Fibroblast of mammary gland (primary cell): Measurements from ENCODE around the gene GDF15.

Experiments used
- DNase-seq: peaks from one replicate; pipeline ENCODE4 v3.0.0-alpha.2; 2010; ENCODE audit warnings: low read depth
- H3K4me3 ChIP-seq: 2 replicates; pipeline ENCODE4 v1.5.1; 2011; ENCODE audit warnings: low read depth, mild to moderate bottlenecking, low read length, moderate library complexity; ENCODE audit not compliant: control insufficient read depth
- TF ChIP-seq, protein P1 (sequence below): conservative IDR thresholded peaks from 2 replicates; pipeline ENCODE4 v1.5.1; 2011; ENCODE audit warnings: low read depth, low read length, inconsistent platforms; ENCODE audit not compliant: control insufficient read depth, insufficient read depth

The GDF15 gene

GRCh38 chr19:18385675-18386542 lies at the start of gene GDF15:
Gene GDF15 (plus strand): TSS chr19:18386158. CDS start chr19:18386190, 32 bp downstream.
- peak within 1 kb of the TSS; percentile 67 for H3K4me3 ChIP-seq
- TF ChIP-seq, protein P1, sequence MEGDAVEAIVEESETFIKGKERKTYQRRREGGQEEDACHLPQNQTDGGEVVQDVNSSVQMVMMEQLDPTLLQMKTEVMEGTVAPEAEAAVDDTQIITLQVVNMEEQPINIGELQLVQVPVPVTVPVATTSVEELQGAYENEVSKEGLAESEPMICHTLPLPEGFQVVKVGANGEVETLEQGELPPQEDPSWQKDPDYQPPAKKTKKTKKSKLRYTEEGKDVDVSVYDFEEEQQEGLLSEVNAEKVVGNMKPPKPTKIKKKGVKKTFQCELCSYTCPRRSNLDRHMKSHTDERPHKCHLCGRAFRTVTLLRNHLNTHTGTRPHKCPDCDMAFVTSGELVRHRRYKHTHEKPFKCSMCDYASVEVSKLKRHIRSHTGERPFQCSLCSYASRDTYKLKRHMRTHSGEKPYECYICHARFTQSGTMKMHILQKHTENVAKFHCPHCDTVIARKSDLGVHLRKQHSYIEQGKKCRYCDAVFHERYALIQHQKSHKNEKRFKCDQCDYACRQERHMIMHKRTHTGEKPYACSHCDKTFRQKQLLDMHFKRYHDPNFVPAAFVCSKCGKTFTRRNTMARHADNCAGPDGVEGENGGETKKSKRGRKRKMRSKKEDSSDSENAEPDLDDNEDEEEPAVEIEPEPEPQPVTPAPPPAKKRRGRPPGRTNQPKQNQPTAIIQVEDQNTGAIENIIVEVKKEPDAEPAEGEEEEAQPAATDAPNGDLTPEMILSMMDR, result peak; percentile 50
- DNase-seq, result peak; percentile 84

GRCh38 chr19:18338541-18338940 lies 47.4 kb upstream of the GDF15 start:
- TF ChIP-seq, protein P1, result no peak
- no peak for DNase-seq
- no peak overlapping the region for H3K4me3 ChIP-seq

GRCh38 chr19:18339723-18340122 lies 46.2 kb upstream of the GDF15 start:
- no peak overlapping the region for H3K4me3 ChIP-seq
- TF ChIP-seq, protein P1, result peak; percentile 28
- DNase-seq, result peak; percentile 21

DNA sequence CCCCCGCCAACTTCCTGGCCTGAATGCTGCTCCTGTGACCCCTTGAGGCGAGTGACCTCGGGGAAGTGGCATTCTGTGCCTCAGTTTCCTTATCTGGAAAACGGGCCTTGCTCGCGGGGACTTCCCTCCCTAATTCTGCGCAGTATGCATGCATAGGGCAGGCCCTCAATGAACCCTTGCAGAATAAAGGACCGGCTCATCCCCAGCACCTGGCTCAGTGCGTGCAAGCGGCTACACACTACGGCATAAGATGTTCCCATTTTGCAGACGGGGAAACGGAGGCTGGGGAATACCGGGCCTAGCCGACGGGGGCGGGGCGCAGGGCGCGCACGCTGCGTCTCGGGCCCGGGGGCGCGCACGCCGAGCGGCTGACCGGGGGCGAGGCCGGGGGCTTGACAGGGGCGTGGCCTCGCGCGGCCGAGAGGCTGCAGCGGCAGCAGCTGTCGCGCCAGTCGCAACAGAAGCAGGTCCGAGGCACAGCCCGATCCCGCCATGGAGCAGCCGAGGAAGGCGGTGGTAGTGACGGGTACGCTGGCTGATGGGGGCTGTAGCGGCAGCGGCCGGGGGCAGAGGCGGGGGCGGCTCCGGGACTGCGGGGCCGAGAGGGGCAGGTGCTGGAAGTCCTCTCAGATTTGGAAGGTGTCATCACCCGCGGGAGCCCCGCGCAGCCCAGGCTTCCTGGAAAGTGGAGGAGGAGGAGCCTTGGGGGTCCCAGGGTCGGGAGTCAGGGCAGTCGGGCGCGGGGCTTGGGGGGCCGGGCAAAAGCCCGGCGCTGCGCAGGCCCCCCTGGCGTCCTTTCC lies 45.6 kb upstream of the GDF15 start, which contains the start of gene PGPEP1:
TSS of gene PGPEP1 (plus strand) at position 409 of the 800 bp plus-strand sequence. CDS start at position 493, 84 bp downstream.
- H3K4me3 ChIP-seq, result peak within 1 kb of the TSS; percentile 64
- TF ChIP-seq, protein P1, result no peak
- DNase-seq, result peak; percentile 35

- peak overlapping the region; percentile 64 for H3K4me3 ChIP-seq
- TF ChIP-seq, protein P1, result no peak
- DNase-seq, result peak; percentile 35
These were observed 44.7 kb upstream of the GDF15 start for GRCh38 chr19:18340990-18341868.

GRCh38 chr19:18342090-18342632 lies 43.8 kb upstream of the GDF15 start:
- TF ChIP-seq, protein P1, result no peak
- H3K4me3 ChIP-seq, result no peak overlapping the region
- no peak for DNase-seq
